Right lobe of liver (tissue), 4 donors: ENCODE measurements around the gene MRPL12.

ENCODE experiments used
- CTCF ChIP-seq, 4 donors: fragments of 200-600 bp in 3 of 4; fragments of 450-650 bp in 1 of 4; IDR thresholded peaks; one replicate each; pipeline versions ENCODE4 v1.5.1 to v1.8.0; 2016 to 2022; ENCODE audit warnings: antibody characterized with exemption in 4 of 4, mild to moderate bottlenecking in 2 of 4
- POLR2A ChIP-seq: fragments of 450-650 bp; IDR thresholded peaks from one replicate; pipeline ENCODE4 v1.6.1; 2017; ENCODE audit warnings: antibody characterized with exemption, mild to moderate bottlenecking
- donor health status: DM: no; HTN: no; CAD: no.
- donor health status: DM: no; HTN: no; CAD: no.
- donor health status: DM: no; HTN: yes; CAD: no.

DNA sequence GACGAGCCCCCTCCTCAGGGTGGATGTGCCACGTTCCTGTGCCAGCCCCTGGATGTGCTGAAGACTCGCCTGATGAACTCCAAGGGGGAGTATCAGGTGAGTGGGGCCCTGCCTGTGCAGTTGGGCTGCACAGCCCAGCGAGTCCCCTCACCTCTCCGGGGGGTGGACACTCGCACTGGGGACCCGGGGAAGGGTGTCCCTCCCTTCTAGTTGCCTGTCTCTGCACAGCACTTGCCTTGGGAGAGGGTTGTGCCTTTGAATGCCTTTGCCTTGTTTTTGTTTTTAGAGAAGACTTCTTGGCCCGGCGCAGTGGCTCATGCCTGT is 14.6 kb downstream of the MRPL12 start:
- TF ChIP-seq POLR2A (no peak), CTCF (IDR thresholded peaks at IDR 0.05) (no peak)
